ENCODE data around the gene TMC3. TPM values are rescaled to one million over a fixed set of nuclear protein-coding genes. Genes with fewer than 3 reads are reported as not detected.

TMC3 gene
- total RNA-seq, 1 donor from 2014 or later: not detected

- DNase-seq (ENCODE audit: low spot score): peak; percentile 100
Measured at GRCh38 chr15:81323944-81324881, 49.8 kb downstream of the TMC3 start, which contains the start of gene STARD5. Gene STARD5, minus strand, starts transcription at chr15:81324141. Its CDS starts 42 bp downstream, at chr15:81324099.

GRCh38 chr15:81323559-81323943 is 50.5 kb downstream of the TMC3 start:
- no peak for DNase-seq (ENCODE audit: low spot score)
- ATAC-seq: no peak

More at GRCh38 chr15:81323944-81324881, 49.8 kb downstream of the TMC3 start, which contains the start of gene STARD5:
- peak; percentile 95 for ATAC-seq

GRCh38 chr15:81322676-81323253 is 51.2 kb downstream of the TMC3 start:
- ATAC-seq: no peak
- no peak for DNase-seq (ENCODE audit: low spot score)

- DNase-seq (ENCODE audit: low spot score) (no peak), ATAC-seq (no peak)
Measured at GRCh38 chr15:81321667-81322066, 52.3 kb downstream of the TMC3 start.

- ATAC-seq (peak; percentile 55), DNase-seq (ENCODE audit: low spot score) (peak; percentile 62)
Measured at GRCh38 chr15:81317642-81318017, 56.4 kb downstream of the TMC3 start.

- DNase-seq (ENCODE audit: low spot score): no peak
Measured at GRCh38 chr15:81316267-81316666, 57.7 kb downstream of the TMC3 start.

GRCh38 chr15:81315452-81316175 is 58.4 kb downstream of the TMC3 start:
- no peak for DNase-seq (ENCODE audit: low spot score)

More at GRCh38 chr15:81316267-81316666, 57.7 kb downstream of the TMC3 start:
- ATAC-seq: no peak

GRCh38 chr15:81314378-81314777 is 59.6 kb downstream of the TMC3 start:
- DNase-seq (ENCODE audit: low spot score): peak; percentile 16
- no peak for ATAC-seq

More at GRCh38 chr15:81315452-81316175, 58.4 kb downstream of the TMC3 start:
- no peak for ATAC-seq

GRCh38 chr15:81313686-81314085 is 60.3 kb downstream of the TMC3 start:
- no peak for DNase-seq (ENCODE audit: low spot score)
- no peak for ATAC-seq

GRCh38 chr15:81312790-81313543 is 61.0 kb downstream of the TMC3 start:
- DNase-seq (ENCODE audit: low spot score): peak; percentile 43
- ATAC-seq: no peak

GRCh38 chr15:81311752-81312464 is 62.1 kb downstream of the TMC3 start:
- ATAC-seq: peak; percentile 25
- DNase-seq (ENCODE audit: low spot score): peak; percentile 38

- ATAC-seq: no peak
- DNase-seq (ENCODE audit: low spot score): no peak
Measured at GRCh38 chr15:81310480-81310879, 63.5 kb downstream of the TMC3 start.

- ATAC-seq: peak; percentile 75
- no peak for DNase-seq (ENCODE audit: low spot score)
Measured at GRCh38 chr15:81309647-81310450, 64.2 kb downstream of the TMC3 start.

- no peak for ATAC-seq
- DNase-seq (ENCODE audit: low spot score): no peak
Measured at GRCh38 chr15:81308260-81308659, 65.8 kb downstream of the TMC3 start.

GRCh38 chr15:81304226-81304625 is 69.8 kb downstream of the TMC3 start:
- ATAC-seq: peak; percentile 5
- DNase-seq (ENCODE audit: low spot score): no peak

GRCh38 chr15:81303244-81304225 is 70.5 kb downstream of the TMC3 start:
- ATAC-seq (no peak), DNase-seq (ENCODE audit: low spot score) (no peak)

- DNase-seq (ENCODE audit: low spot score): peak; percentile 32
- ATAC-seq: peak; percentile 5
Measured at GRCh38 chr15:81302701-81303109, 71.3 kb downstream of the TMC3 start.
